Loucy (cell line): ENCODE results near the gene MYH9.

Source experiments
- H2AFZ ChIP-seq: fragments of 200-600 bp; sonication (generic); 2 replicates; pipeline ENCODE4 v1.6.0; 2016; ENCODE audit warnings: antibody characterized with exemption, mild to moderate bottlenecking, low read length, moderate library complexity
- H3F3A ChIP-seq: fragments of 200-600 bp; 2 replicates; pipeline ENCODE4 v1.6.0; 2016; ENCODE audit warnings: antibody characterized with exemption, low read depth, mild to moderate bottlenecking
- H3K27me3 ChIP-seq: fragments of 200-600 bp; sonication (generic); 2 replicates; pipeline ENCODE4 v1.6.1; 2014; ENCODE audit warnings: low read length, mild to moderate bottlenecking; ENCODE audit not compliant: insufficient read depth, poor library complexity, severe bottlenecking
- H3K36me3 ChIP-seq: fragments of 200-600 bp; sonication (generic); 2 replicates; pipeline ENCODE4 v1.6.1; 2016; ENCODE audit warnings: low read length; ENCODE audit not compliant: insufficient read depth
- H3K4me1 ChIP-seq: fragments of 200-600 bp; sonication (generic); 2 replicates; pipeline ENCODE4 v1.5.1; 2014; ENCODE audit warnings: low read length, mild to moderate bottlenecking; ENCODE audit not compliant: insufficient read depth, poor library complexity, severe bottlenecking
- H3K4me2 ChIP-seq: fragments of 200-600 bp; sonication (generic); 2 replicates; pipeline ENCODE4 v1.6.0; 2014; ENCODE audit warnings: antibody characterized with exemption, low read length, low read depth, mild to moderate bottlenecking; ENCODE audit not compliant: poor library complexity, severe bottlenecking
- H3K4me3 ChIP-seq: fragments of 200-600 bp; sonication (generic); 2 replicates; pipeline ENCODE4 v1.5.1; 2014; ENCODE audit warnings: low read length, mild to moderate bottlenecking, mixed read lengths; ENCODE audit not compliant: poor library complexity, severe bottlenecking
- H3K79me2 ChIP-seq: fragments of 200-600 bp; sonication (generic); 2 replicates; pipeline ENCODE4 v1.6.1; 2014; ENCODE audit warnings: low read length; ENCODE audit not compliant: insufficient read depth
- H3K9ac ChIP-seq: fragments of 200-600 bp; sonication (generic); 2 replicates; pipeline ENCODE4 v1.6.0; 2014; ENCODE audit warnings: mild to moderate bottlenecking, low read depth, low read length, moderate library complexity; ENCODE audit not compliant: poor library complexity, severe bottlenecking
- H3K9me2 ChIP-seq: fragments of 200-600 bp; sonication (generic); replicated peaks from 2 replicates; pipeline ENCODE4 v1.6.1; 2016; ENCODE audit warnings: low read depth, low read length, mixed read lengths
- H3K9me3 ChIP-seq: fragments of 200-600 bp; sonication (generic); 2 replicates; pipeline ENCODE4 v1.6.1; 2014; ENCODE audit warnings: mild to moderate bottlenecking, antibody characterized with exemption, low read length, low read depth; ENCODE audit not compliant: insufficient read depth
- H4K20me1 ChIP-seq: fragments of 200-600 bp; sonication (generic); 2 replicates; pipeline ENCODE4 v1.6.0; 2014; ENCODE audit warnings: antibody characterized with exemption, low read length, mild to moderate bottlenecking; ENCODE audit not compliant: insufficient read depth, poor library complexity, severe bottlenecking
- EZH2phosphoT487 ChIP-seq: fragments of 200-600 bp; IDR thresholded peaks from 2 replicates; pipeline ENCODE4 v1.6.1; 2018; ENCODE audit warnings: antibody characterized with exemption, mild to moderate bottlenecking, moderate library complexity, borderline replicate concordance
- TF ChIP-seq, protein P1 (sequence below): fragments of 200-600 bp; sonication (generic); conservative IDR thresholded peaks from 2 replicates; pipeline ENCODE4 v1.5.1; 2014; ENCODE audit warnings: mild to moderate bottlenecking, antibody characterized with exemption, low read length

MYH9 gene

DNA sequence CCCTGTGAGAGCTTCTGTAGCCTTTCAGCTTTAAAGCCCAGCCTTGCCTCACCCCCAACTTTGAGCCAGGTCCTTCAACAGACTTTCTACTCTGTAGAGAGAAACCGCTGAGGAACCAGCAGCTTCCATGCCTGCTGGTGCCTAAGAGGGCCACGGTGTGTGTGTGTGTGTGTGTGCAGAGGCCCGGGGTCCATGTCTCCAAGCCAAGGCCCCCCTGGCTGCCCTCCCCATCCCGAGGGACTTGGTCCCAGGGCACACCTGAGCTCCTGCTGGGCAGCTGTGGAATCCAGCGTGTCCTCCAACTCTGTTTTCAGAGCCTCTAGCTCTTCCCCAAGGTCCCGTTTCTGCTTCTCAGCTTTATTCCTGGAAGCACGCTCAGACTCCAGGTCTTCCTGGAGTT is 92.5 kb downstream of the MYH9 start:
- Histone ChIP-seq H3K27me3 (no peaks in the 10 kb centered on the region), H3K4me1 (no peaks in the 10 kb centered on the region), H3K9ac (no peak overlapping the region), H3K36me3 (peaks cover 87% of the 10 kb centered on the region), H2AFZ (no peak overlapping the region), H4K20me1 (no peaks in the 10 kb centered on the region), H3K4me2 (no peak overlapping the region), H3K79me2 (no peaks in the 10 kb centered on the region), H3F3A (no peaks in the 10 kb centered on the region), H3K4me3 (no peak overlapping the region), H3K9me2 (no peaks in the 10 kb centered on the region), H3K9me3 (no peaks in the 10 kb centered on the region)
- TF ChIP-seq EZH2phosphoT487: no peak
- TF ChIP-seq, protein P1, sequence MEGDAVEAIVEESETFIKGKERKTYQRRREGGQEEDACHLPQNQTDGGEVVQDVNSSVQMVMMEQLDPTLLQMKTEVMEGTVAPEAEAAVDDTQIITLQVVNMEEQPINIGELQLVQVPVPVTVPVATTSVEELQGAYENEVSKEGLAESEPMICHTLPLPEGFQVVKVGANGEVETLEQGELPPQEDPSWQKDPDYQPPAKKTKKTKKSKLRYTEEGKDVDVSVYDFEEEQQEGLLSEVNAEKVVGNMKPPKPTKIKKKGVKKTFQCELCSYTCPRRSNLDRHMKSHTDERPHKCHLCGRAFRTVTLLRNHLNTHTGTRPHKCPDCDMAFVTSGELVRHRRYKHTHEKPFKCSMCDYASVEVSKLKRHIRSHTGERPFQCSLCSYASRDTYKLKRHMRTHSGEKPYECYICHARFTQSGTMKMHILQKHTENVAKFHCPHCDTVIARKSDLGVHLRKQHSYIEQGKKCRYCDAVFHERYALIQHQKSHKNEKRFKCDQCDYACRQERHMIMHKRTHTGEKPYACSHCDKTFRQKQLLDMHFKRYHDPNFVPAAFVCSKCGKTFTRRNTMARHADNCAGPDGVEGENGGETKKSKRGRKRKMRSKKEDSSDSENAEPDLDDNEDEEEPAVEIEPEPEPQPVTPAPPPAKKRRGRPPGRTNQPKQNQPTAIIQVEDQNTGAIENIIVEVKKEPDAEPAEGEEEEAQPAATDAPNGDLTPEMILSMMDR: no peak

- H3K4me3 ChIP-seq: no peak overlapping the region
- TF ChIP-seq, protein P1: no peak
- no peak for TF ChIP-seq EZH2phosphoT487
- no peaks in the 10 kb centered on the region for H3K79me2 ChIP-seq
- H3K4me2 ChIP-seq: no peak overlapping the region
- H3K9me3 ChIP-seq: no peaks in the 10 kb centered on the region
- no peak overlapping the region for H2AFZ ChIP-seq
- H3K4me1 ChIP-seq: no peaks in the 10 kb centered on the region
- no peaks in the 10 kb centered on the region for H3K27me3 ChIP-seq
- no peaks in the 10 kb centered on the region for H4K20me1 ChIP-seq
- H3K9ac ChIP-seq: no peak overlapping the region
- H3F3A ChIP-seq: no peaks in the 10 kb centered on the region
- no peaks in the 10 kb centered on the region for H3K9me2 ChIP-seq
- peaks cover 86% of the 10 kb centered on the region for H3K36me3 ChIP-seq
Measured at GRCh38 chr22:36294801-36295200, 93.0 kb downstream of the MYH9 start.

DNA sequence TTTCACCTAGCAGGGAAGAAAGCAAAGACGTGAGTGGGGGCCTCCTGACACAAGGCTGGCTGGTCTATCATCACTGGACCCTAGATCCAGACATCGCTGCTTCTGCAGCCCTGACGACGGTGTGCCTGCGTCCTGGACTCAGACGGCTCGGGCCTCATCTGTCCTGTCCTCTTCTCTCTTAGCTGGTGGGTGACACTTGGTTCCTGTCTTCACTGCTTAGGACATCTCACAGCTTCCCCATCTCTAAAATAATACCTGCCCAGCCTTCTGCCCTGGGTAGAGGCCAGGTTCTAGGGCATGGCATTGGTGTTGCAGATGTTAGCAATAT is 93.5 kb downstream of the MYH9 start:
- no peaks in the 10 kb centered on the region for H4K20me1 ChIP-seq
- H3K27me3 ChIP-seq: no peaks in the 10 kb centered on the region
- H3K36me3 ChIP-seq: peaks cover 86% of the 10 kb centered on the region
- no peak overlapping the region for H3K4me3 ChIP-seq
- no peak overlapping the region for H2AFZ ChIP-seq
- TF ChIP-seq EZH2phosphoT487: no peak
- TF ChIP-seq, protein P1: no peak
- no peaks in the 10 kb centered on the region for H3K79me2 ChIP-seq
- no peaks in the 10 kb centered on the region for H3K9me3 ChIP-seq
- H3K9me2 ChIP-seq: no peaks in the 10 kb centered on the region
- no peaks in the 10 kb centered on the region for H3F3A ChIP-seq
- no peaks in the 10 kb centered on the region for H3K4me1 ChIP-seq
- no peak overlapping the region for H3K9ac ChIP-seq
- no peak overlapping the region for H3K4me2 ChIP-seq
